IMR-90 (cell line): ENCODE measurements around the gene RAPGEF1. TPM values are rescaled to one million over a fixed set of nuclear protein-coding genes. Genes with fewer than 3 reads are reported as not detected.

Source experiments
- ATAC-seq: fragments of 200-7000 bp; cut with Tn5 transposase; 2 replicates; pipeline ENCODE4 v1.9.1; 2020; ENCODE audit warnings: low read depth, mild to moderate bottlenecking, moderate library complexity
- BruUV-seq: library from RNA; stranded (reverse); fragments of 400-500 nt; replicated peaks from 2 replicates; lab custom pipeline; 2021; lab: Mats Ljungman, UMichigan
- CTCF ChIA-PET: fragments of 300-600 bp; formaldehyde crosslinking; extraction: SDS; loops from one replicate; lab custom pipeline; 2021; ENCODE audit warnings: antibody characterized with exemption; lab: Yijun Ruan, JAX
- POLR2A ChIA-PET: fragments of 300-600 bp; sonication (Branson Sonifier 250); formaldehyde crosslinking; loops from one replicate; lab custom pipeline; 2022; ENCODE audit warnings: antibody characterized with exemption; ENCODE audit not compliant: unreplicated experiment; lab: Charles Lee
- DNase-seq: peaks from one replicate; pipeline ENCODE4 v3.0.0; 2013
- H2AFZ ChIP-seq: replicated peaks from 2 replicates; pipeline ENCODE3; 2013; ENCODE audit warnings: low read length, mild to moderate bottlenecking; ENCODE audit not compliant: poor library complexity
- H2AK5ac ChIP-seq: 2 replicates; pipeline ENCODE4 v1.6.1; 2013; ENCODE audit warnings: low read depth, low read length, inconsistent platforms
- H2AK9ac ChIP-seq: replicated peaks from 2 replicates; pipeline ENCODE3; 2013; ENCODE audit warnings: mild to moderate bottlenecking, low read depth, low read length, moderate library complexity; ENCODE audit not compliant: poor library complexity
- H2BK120ac ChIP-seq: 2 replicates; pipeline ENCODE4 v1.6.1; 2013; ENCODE audit warnings: low read depth, low read length, inconsistent platforms
- H2BK15ac ChIP-seq: 3 replicates; pipeline ENCODE4 v1.6.1; 2013; ENCODE audit warnings: low read depth, low read length, inconsistent platforms
- H2BK20ac ChIP-seq: 2 replicates; pipeline ENCODE4 v1.6.1; 2013; ENCODE audit warnings: low read depth, mild to moderate bottlenecking, inconsistent platforms, low read length, moderate library complexity
- H2BK5ac ChIP-seq: 2 replicates; pipeline ENCODE4 v1.6.1; 2013; ENCODE audit warnings: mild to moderate bottlenecking, low read depth, low read length, inconsistent platforms; ENCODE audit not compliant: poor library complexity, severe bottlenecking
- H3K14ac ChIP-seq: replicated peaks from 2 replicates; pipeline ENCODE4 v1.6.1; 2013; ENCODE audit warnings: low read depth, low read length, inconsistent platforms
- H3K18ac ChIP-seq: 2 replicates; pipeline ENCODE4 v1.6.1; 2013; ENCODE audit warnings: low read depth, low read length, control low read depth
- H3K23ac ChIP-seq: 2 replicates; pipeline ENCODE4 v1.6.1; 2013; ENCODE audit warnings: low read depth, low read length, inconsistent platforms
- H3K27ac ChIP-seq: 2 replicates; pipeline ENCODE4 v1.5.1; 2013; ENCODE audit warnings: mild to moderate bottlenecking, control low read depth, low read length; ENCODE audit not compliant: insufficient read depth
- H3K27me3 ChIP-seq: 2 replicates; pipeline ENCODE4 v1.6.1; 2013; ENCODE audit warnings: low read length; ENCODE audit not compliant: control insufficient read depth, insufficient read depth
- H3K36me3 ChIP-seq: 2 replicates; pipeline ENCODE4 v1.6.1; 2013; ENCODE audit warnings: low read length, mixed read lengths; ENCODE audit not compliant: control insufficient read depth, insufficient read depth
- H3K4ac ChIP-seq: 2 replicates; pipeline ENCODE4 v1.6.1; 2013; ENCODE audit warnings: low read depth, low read length, inconsistent platforms
- H3K4me1 ChIP-seq: 2 replicates; pipeline ENCODE4 v1.6.1; 2013; ENCODE audit warnings: low read length, mixed read lengths; ENCODE audit not compliant: control insufficient read depth, insufficient read depth
- H3K4me2 ChIP-seq: 2 replicates; pipeline ENCODE4 v1.6.1; 2013; ENCODE audit warnings: low read depth, mild to moderate bottlenecking, control low read depth, low read length, moderate library complexity
- H3K4me3 ChIP-seq: 2 replicates; pipeline ENCODE4 v1.5.1; 2013; ENCODE audit warnings: low read depth, mild to moderate bottlenecking, control low read depth, low read length, moderate library complexity; ENCODE audit not compliant: insufficient read depth
- H3K56ac ChIP-seq: 2 replicates; pipeline ENCODE4 v1.6.1; 2013; ENCODE audit warnings: low read length, inconsistent platforms; ENCODE audit not compliant: insufficient read depth; ENCODE audit errors: extremely low read depth
- H3K79me1 ChIP-seq, 2 experiments: 2 replicates each; pipeline ENCODE4 v1.6.1; 2013; ENCODE audit warnings: low read length in 2 of 2, inconsistent platforms in 1 of 2, low read depth in 1 of 2
- H3K9ac ChIP-seq: 2 replicates; pipeline ENCODE4 v1.6.1; 2013; ENCODE audit warnings: low read depth, low read length, control low read depth
- H3K9me1 ChIP-seq: 2 replicates; pipeline ENCODE4 v1.6.1; 2013; ENCODE audit warnings: low read length, inconsistent platforms; ENCODE audit not compliant: insufficient read depth
- H3K9me3 ChIP-seq: 2 replicates; pipeline ENCODE4 v1.6.1; 2013; ENCODE audit warnings: low read length; ENCODE audit not compliant: control insufficient read depth, insufficient read depth
- H4K20me1 ChIP-seq: 2 replicates; pipeline ENCODE4 v1.6.1; 2013; ENCODE audit warnings: low read length, inconsistent platforms; ENCODE audit not compliant: insufficient read depth
- H4K5ac ChIP-seq: 2 replicates; pipeline ENCODE4 v1.6.1; 2013; ENCODE audit warnings: mild to moderate bottlenecking, low read depth, low read length, control low read depth
- H4K8ac ChIP-seq, 2 experiments: 2 replicates each; pipeline ENCODE4 v1.6.1; 2013; ENCODE audit warnings: low read depth in 2 of 2, low read length in 2 of 2, control low read depth in 1 of 2, inconsistent platforms in 1 of 2
- H4K91ac ChIP-seq: 2 replicates; pipeline ENCODE4 v1.6.1; 2013; ENCODE audit warnings: low read depth, low read length, inconsistent platforms; ENCODE audit not compliant: insufficient read depth
- BHLHE40 ChIP-seq: fragments of 150-350 bp; IDR thresholded peaks from 2 replicates; pipeline ENCODE4 v1.6.1; 2016; ENCODE audit warnings: mild to moderate bottlenecking, low read depth, low read length
- CEBPB ChIP-seq: IDR thresholded peaks from 2 replicates; pipeline ENCODE4 v1.6.1; 2012; ENCODE audit warnings: low read depth, low read length, improper control_type of control experiment
- CHD1 ChIP-seq: IDR thresholded peaks from 2 replicates; pipeline ENCODE4 v1.6.1; 2012; ENCODE audit warnings: low read depth, low read length, improper control_type of control experiment
- FOS ChIP-seq: fragments of 150-350 bp; IDR thresholded peaks from 2 replicates; pipeline ENCODE4 v1.6.1; 2016; ENCODE audit warnings: low read depth, low read length
- MAZ ChIP-seq: IDR thresholded peaks from 2 replicates; pipeline ENCODE4 v1.6.1; 2012; ENCODE audit warnings: low read depth, mild to moderate bottlenecking, low read length, improper control_type of control experiment, moderate library complexity, borderline replicate concordance
- MXI1 ChIP-seq: IDR thresholded peaks from 2 replicates; pipeline ENCODE4 v1.6.1; 2012; ENCODE audit warnings: low read depth, mild to moderate bottlenecking, low read length, moderate library complexity, borderline replicate concordance
- NFE2L2 ChIP-seq: fragments of 150-350 bp; IDR thresholded peaks from 2 replicates; pipeline ENCODE4 v1.6.1; 2016; ENCODE audit warnings: low read depth, mild to moderate bottlenecking, low read length
- POLR2A ChIP-seq: IDR thresholded peaks from 2 replicates; pipeline ENCODE4 v1.6.1; 2012; ENCODE audit warnings: mild to moderate bottlenecking, low read depth, low read length
- RAD21 ChIP-seq: IDR thresholded peaks from 2 replicates; pipeline ENCODE4 v1.6.1; 2012; ENCODE audit warnings: low read length, improper control_type of control experiment
- RCOR1 ChIP-seq: IDR thresholded peaks from 2 replicates; pipeline ENCODE4 v1.6.1; 2012; ENCODE audit warnings: mild to moderate bottlenecking, low read length, improper control_type of control experiment; ENCODE audit not compliant: insufficient replicate concordance
- RFX5 ChIP-seq: IDR thresholded peaks from 2 replicates; pipeline ENCODE4 v1.8.0; 2012; ENCODE audit warnings: low read depth, mild to moderate bottlenecking, low read length, moderate library complexity
- SMC3 ChIP-seq: fragments of 150-350 bp; IDR thresholded peaks from 2 replicates; pipeline ENCODE4 v1.6.1; 2016; ENCODE audit warnings: low read depth, mild to moderate bottlenecking, antibody characterized with exemption, low read length, moderate library complexity
- WGBS, 2 experiments: methylation state at CpG; one replicate each; pipeline versions ENCODE4 v1.1.5 to v1.1.7; 2013; ENCODE audit warnings: missing lambda C conversion rate in 2 of 2; ENCODE audit not compliant: insufficient read length in 1 of 2; ENCODE audit errors: extremely low coverage in 2 of 2; 5-methylcytosine and 5-hydroxymethylcytosine counted together
- dilution Hi-C: fragments of 300-500 bp; cut with HindIII; formaldehyde crosslinking; loops from one replicate; pipeline ENCODE4 v1.14.3; 2018; ENCODE audit warnings: low sequenced_read_pairs; ENCODE audit not compliant: unreplicated experiment
- in situ Hi-C: fragments of 300-500 bp; cut with MboI; formaldehyde crosslinking; loops from 3 replicates; pipeline ENCODE4 v1.14.3; 2019; ENCODE audit warnings: low sequenced_read_pairs, inconsistent platforms, mixed read lengths
- intact Hi-C: fragments of 100-400 bp; cut with micrococcal nuclease; formaldehyde crosslinking; loops from 2 replicates; pipeline ENCODE4 v1.10.0; 2022
- polyA plus RNA-seq, 3 experiments: library from polyadenylated mRNA; depleted of rRNA; stranded (reverse); fragments of >200 nt; gene quantifications; 2 replicates each; pipeline ENCODE4 v1.2.3, GENCODE V29; 2012; ENCODE audit warnings: low replicate concordance in 1 of 3
- total RNA-seq: library from RNA; depleted of rRNA; stranded (reverse); fragments of >200 nt; gene quantifications from 2 replicates; pipeline ENCODE4 v1.2.3, GENCODE V29; 2012
- TF ChIP-seq, protein P1 (sequence below): fragments of 150-350 bp; IDR thresholded peaks from 2 replicates; pipeline ENCODE4 v1.6.1; 2016; ENCODE audit warnings: low read depth, mild to moderate bottlenecking, low read length, moderate library complexity, borderline replicate concordance
- TF ChIP-seq, protein P2 (sequence below): fragments of 150-350 bp; IDR thresholded peaks from 2 replicates; pipeline ENCODE4 v1.6.1; 2017; ENCODE audit warnings: mild to moderate bottlenecking, antibody characterized with exemption, low read length, low read depth
- TF ChIP-seq, protein P3 (sequence below): conservative IDR thresholded peaks from 2 replicates; pipeline ENCODE4 v1.5.1; 2012; ENCODE audit warnings: mild to moderate bottlenecking, low read depth, low read length, improper control_type of control experiment

The RAPGEF1 gene
- total and polyA plus RNA-seq, 2 of the 4 experiments (the other 2 are of a cell fraction) = 13.1 to 22.3 TPM

DNA sequence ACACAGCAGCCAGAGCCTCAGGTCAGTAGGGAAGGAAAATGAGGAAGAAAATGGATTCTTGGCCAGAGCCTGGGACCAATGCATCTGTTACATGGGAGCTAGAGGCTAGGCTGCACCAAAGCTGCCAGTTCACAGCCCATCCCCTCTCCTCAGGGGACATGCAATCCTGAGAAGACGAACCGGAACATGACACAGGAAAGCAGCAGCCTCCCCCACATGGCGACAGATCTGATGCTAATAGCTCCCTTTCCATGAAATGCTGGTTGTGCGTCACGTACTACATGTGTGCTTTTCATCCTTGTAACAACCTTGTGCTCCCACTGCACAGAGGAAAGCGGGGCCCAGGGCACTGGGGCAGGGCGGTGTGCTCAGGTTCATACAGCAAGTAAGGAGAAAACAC is 127.0 kb downstream of the RAPGEF1 start:
- no peak overlapping the region for H3K56ac ChIP-seq
- in situ Hi-C loops (no loop called here), dilution Hi-C loops (no loop called here), intact Hi-C loops (no loop called here)
- peaks cover 7% of the 10 kb centered on the region for H3K36me3 ChIP-seq
- BruUV-seq = no TSS peak
- no peak overlapping the region for H4K5ac ChIP-seq
- no peak overlapping the region for H3K27ac ChIP-seq
- H2AFZ ChIP-seq = no peak overlapping the region
- 100% methylated on average over 1 of the region's 7 CpGs; no CpG with 5 or more reads in 1 of the 2 experiments for WGBS, 2 experiments
- H4K91ac ChIP-seq = no peak overlapping the region
- CTCF ChIA-PET = no interaction called here
- no peak overlapping the region for H3K4ac ChIP-seq
- H3K9ac ChIP-seq = no peak overlapping the region
- no peak overlapping the region for H2BK5ac ChIP-seq
- H3K4me3 ChIP-seq = no peak overlapping the region
- H2BK20ac ChIP-seq = no peak overlapping the region
- no peak overlapping the region for H2AK9ac ChIP-seq
- H3K4me2 ChIP-seq = no peak overlapping the region
- no peak overlapping the region for H3K23ac ChIP-seq
- H3K9me1 ChIP-seq = peaks cover 25% of the 10 kb centered on the region
- peaks cover 0 to 3% of the 10 kb centered on the region in 2 experiments; a peak in 1 of 4 replicates for H3K79me1 ChIP-seq
- H4K20me1 ChIP-seq = peaks cover 10% of the 10 kb centered on the region
- TF ChIP-seq RCOR1 (no peak), MXI1 (no peak), BHLHE40 (no peak), SMC3 (no peak), FOS (no peak), RAD21 (no peak), RFX5 (no peak), NFE2L2 (no peak), CEBPB (no peak), MAZ (no peak), CHD1 (no peak), POLR2A (no peak)
- TF ChIP-seq, protein P1, sequence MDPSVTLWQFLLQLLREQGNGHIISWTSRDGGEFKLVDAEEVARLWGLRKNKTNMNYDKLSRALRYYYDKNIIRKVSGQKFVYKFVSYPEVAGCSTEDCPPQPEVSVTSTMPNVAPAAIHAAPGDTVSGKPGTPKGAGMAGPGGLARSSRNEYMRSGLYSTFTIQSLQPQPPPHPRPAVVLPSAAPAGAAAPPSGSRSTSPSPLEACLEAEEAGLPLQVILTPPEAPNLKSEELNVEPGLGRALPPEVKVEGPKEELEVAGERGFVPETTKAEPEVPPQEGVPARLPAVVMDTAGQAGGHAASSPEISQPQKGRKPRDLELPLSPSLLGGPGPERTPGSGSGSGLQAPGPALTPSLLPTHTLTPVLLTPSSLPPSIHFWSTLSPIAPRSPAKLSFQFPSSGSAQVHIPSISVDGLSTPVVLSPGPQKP = no peak
- TF ChIP-seq, protein P2, sequence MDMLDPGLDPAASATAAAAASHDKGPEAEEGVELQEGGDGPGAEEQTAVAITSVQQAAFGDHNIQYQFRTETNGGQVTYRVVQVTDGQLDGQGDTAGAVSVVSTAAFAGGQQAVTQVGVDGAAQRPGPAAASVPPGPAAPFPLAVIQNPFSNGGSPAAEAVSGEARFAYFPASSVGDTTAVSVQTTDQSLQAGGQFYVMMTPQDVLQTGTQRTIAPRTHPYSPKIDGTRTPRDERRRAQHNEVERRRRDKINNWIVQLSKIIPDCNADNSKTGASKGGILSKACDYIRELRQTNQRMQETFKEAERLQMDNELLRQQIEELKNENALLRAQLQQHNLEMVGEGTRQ = no peak
- TF ChIP-seq, protein P3, sequence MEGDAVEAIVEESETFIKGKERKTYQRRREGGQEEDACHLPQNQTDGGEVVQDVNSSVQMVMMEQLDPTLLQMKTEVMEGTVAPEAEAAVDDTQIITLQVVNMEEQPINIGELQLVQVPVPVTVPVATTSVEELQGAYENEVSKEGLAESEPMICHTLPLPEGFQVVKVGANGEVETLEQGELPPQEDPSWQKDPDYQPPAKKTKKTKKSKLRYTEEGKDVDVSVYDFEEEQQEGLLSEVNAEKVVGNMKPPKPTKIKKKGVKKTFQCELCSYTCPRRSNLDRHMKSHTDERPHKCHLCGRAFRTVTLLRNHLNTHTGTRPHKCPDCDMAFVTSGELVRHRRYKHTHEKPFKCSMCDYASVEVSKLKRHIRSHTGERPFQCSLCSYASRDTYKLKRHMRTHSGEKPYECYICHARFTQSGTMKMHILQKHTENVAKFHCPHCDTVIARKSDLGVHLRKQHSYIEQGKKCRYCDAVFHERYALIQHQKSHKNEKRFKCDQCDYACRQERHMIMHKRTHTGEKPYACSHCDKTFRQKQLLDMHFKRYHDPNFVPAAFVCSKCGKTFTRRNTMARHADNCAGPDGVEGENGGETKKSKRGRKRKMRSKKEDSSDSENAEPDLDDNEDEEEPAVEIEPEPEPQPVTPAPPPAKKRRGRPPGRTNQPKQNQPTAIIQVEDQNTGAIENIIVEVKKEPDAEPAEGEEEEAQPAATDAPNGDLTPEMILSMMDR = no peak
- H3K9me3 ChIP-seq = no peaks in the 10 kb centered on the region
- DNase-seq (no peak), ATAC-seq (no peak)
- no peak overlapping the region for H4K8ac ChIP-seq
- H3K18ac ChIP-seq = no peak overlapping the region
- H3K27me3 ChIP-seq = no peaks in the 10 kb centered on the region
- no peak overlapping the region for H2AK5ac ChIP-seq
- no peak overlapping the region for H2BK120ac ChIP-seq
- no peak overlapping the region for H2BK15ac ChIP-seq
- no peak overlapping the region for H3K14ac ChIP-seq
- POLR2A ChIA-PET = no interaction called here
- peaks cover 24% of the 10 kb centered on the region for H3K4me1 ChIP-seq
